GM18858 (cell line): ENCODE data around the gene ZDHHC14.

Source experiments
- ATAC-seq: cut with Tn5 transposase; IDR thresholded peaks from one replicate; pipeline ENCODE4 v1.9.1; 2021; ENCODE audit not compliant: unreplicated experiment

The ZDHHC14 gene

DNA sequence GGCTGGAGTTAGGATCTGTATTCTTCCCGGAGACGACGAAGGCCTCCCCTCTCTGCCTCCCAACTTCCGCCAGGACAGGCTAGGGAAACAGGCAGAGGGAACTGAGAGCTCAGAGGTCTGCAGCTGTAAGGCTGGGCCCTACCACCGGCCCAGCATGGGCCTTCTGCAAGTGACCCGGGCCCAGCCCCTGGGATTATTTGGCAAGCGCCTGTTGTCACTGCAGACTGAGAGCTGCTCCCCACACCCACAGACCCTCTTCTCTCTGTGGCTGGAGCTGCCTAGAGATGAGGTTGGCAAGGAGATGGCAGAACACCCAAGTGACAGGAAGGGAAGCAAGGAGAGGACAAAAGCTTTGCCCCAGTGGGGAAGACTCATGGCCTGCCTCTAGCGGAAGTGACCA lies 212.6 kb downstream of the ZDHHC14 start:
- no peak for ATAC-seq

DNA sequence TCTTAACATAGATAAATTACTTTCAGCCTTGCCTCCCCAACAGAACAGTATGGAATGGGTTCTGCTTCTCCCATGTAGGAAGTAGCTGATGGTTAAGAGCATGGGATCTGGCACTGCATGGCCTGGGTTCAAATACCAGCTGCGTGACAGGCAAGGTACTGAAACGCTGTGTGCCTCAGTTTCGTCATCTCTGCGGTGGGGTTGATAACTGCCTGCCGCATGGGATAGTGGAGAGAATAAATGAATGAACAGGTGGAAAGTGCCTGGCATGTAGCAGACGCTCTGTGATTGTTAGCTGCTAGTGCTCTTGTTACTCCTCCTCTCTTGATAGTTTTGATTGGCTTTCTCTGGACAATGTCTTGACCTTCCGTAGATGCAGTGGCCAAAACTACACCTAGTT lies 213.3 kb downstream of the ZDHHC14 start:
- no peak for ATAC-seq

DNA sequence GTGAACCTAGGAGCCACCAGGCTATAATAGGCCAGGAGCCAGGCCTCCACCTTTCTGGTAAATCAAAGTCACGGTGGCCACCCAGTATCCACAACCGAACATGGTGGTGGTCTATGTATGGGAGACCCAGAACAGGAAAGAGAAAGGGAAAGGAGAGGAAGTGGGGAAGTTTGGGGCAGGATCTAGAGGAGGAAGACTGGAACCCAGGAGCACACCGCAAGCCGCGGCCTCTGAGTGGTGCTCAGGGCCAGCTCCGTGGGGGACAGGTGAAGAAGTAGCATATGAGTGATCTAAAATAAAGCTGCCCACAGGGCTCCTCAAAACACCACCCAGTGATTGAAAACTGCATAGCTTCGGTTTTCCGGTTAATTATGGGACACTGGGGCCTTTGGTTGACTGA lies 214.8 kb downstream of the ZDHHC14 start:
- no peak for ATAC-seq

DNA sequence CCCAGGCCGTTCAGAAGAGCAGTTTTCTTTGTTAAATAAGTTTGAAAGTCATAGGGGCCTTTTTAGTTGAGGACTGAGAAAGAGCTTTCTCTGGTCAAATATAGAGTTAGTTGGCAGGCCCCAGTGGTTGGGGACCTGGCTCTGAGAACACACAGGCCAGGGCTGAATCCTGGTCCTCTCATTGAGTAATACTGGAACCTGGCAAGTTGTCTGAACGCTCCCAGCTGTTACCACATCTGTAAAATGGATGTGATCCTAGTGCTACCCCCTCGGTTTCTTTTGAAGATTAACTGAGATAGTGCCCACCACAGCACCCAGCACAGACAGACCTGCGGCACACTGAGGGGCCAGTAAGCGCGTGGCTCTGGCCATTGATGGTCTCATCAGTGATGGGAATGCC lies 215.5 kb downstream of the ZDHHC14 start:
- no peak for ATAC-seq

DNA sequence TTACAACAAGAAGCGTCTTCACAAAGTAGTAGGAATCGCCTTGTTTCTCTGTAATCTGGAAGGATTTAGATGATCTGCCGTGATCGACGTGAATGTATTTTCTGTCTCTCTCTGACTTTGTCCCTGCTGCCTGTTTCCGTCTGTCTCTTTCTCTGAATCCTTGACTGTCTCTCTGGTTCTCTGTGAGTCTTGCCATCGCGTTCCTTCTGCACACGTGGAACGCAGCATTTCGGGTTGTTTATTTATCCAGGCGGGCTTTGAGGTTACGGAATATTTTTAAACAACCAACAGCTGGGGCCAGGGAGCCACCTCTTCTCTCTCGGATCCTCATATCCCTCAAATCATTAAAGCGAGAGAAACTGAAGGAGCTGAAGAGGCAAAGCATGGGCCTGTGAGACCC lies 215.9 kb downstream of the ZDHHC14 start:
- no peak for ATAC-seq

DNA sequence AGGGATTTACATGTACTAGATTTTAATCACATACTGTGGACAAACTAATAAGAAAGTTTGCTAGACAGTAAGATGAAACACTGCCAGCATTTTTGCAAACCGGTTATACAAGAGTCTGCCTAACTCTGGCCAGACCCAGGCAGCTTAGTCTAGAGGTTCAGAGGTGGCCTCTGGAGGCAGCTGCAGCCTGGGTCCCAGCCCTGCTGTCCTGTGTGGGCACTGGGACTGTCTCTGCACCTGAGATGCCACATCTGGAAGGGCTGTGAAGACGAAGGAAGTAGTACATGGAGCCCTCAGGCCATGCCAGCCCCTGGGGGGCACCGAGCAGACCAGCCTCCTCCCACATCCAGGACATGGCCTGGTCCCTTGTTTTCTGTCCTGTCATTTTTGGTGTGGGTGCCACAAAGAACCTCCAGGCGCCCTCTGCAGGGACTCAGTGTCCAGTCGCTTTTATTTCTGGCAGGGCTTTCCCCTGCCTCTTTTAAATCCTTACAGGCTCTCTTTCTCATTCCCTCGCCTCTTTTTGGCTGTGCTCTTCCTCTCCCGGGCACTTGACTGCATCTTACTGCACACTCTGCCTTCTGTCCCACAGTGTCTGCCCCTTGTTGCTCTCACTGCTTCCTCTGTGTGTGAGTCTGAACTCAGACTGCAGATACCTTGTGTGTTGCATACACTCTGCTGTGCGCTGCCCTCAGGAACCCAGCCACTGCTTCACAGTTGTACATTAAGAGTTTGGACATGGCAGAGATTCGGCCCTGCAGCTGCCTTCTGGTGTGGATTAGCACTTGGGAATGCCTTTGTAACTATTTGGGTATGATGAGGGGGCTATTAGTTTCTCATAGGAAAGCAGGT lies 216.7 kb downstream of the ZDHHC14 start:
- no peak for ATAC-seq

DNA sequence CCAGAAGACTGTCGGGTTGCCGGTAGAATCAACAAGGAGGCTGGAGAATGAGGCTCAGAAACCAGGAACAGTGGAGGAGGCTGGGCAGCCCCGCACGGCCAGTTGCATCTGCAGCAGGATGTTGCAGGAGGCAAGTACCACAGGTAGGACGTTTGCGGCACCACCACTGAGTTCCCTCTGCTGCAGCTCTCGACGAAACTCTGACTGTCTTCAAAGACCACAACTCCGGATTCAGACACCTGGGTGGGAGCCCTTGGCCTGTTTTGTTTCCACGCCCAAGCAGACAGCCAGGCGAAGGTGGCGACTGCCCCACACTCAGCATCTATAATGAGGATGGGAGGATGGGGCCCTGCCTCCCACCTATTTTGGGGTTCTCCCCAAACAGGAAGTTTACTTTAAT lies 218.2 kb downstream of the ZDHHC14 start:
- no peak for ATAC-seq

DNA sequence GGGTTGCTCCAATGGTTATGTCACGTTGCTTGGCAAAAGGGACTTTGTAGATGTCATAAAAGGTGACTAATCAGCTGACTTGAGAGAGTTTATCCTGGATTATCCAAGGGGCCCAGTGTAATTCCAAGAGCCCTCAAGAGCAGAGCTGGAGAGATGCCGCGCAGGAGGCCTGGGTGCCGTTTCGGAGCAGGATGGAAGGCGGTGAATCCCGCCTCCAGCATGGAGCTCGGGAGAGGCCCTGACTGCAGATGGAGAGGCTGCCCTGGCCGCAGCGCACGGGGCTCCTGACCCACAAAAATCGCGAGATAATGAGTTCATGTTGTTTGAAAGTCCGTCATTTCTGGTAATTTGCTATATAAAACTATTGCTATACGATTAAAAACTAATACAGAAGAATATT lies 219.8 kb downstream of the ZDHHC14 start:
- ATAC-seq, result no peak

DNA sequence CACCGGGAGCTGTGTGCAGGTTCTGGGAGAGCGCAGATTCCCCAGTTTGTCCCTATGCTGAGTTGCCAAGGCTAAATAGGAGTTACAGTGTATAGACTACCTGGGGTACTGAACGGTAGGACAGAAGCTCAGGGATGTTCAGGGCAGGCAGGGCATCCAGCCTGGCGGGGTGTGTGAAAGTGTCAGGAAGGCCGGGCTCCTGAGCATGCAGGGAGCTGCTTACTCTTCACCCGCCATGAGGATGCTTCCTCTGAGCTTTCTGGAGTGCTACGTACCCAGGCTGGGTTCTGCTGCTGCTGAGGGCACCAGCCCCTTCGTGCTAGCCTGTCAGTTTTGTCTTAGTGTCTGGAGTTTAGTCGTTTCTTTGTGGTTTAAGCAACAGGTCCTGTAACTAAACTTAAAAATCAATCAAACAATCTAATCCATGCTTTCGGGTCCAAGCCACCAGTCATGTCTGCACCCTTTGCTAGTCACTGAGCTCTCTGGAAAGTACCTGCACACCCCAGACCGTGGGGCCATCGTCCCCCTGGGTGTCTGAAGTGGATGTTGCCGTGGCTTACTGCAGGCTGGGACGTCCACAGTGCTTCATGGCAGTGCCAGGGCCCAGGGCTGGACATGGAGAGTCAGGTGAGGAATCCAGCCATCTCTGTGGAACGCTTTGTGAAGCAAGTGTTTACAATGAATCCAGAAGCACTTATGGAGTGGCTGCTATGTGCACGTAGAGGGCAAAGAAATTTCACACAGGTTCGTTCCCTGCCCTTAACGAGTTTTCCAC lies 221.7 kb downstream of the ZDHHC14 start:
- ATAC-seq, result no peak

DNA sequence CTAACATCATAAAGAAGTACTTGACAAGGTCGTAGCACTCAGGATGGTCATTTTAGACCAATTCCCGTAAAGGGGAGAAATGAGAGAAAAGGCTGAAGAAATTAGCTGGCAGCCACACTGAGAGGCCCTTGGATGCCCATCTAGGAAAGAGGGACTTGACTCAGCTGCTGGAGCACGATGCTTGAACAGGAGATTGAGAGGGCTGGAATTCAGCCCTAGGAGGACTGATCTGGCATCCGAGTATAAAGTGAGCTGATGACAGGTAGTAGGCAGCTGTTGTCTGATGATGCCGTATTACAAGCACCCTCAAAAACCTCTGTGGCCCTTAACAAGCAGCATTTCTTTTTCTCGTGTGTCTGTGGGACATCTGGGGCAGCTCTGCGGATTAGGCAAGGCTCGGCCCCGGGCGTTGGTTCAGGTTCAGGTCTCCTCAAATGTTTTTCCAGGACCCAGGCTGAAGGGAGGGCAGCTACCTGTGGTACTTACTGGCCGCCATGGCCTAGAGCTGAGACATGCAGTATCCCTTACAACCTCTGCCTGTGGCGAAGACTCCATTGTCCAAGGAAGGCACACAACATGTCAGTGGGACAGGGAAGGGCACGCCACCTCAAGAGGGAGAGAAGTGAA lies 222.4 kb downstream of the ZDHHC14 start:
- no peak for ATAC-seq

DNA sequence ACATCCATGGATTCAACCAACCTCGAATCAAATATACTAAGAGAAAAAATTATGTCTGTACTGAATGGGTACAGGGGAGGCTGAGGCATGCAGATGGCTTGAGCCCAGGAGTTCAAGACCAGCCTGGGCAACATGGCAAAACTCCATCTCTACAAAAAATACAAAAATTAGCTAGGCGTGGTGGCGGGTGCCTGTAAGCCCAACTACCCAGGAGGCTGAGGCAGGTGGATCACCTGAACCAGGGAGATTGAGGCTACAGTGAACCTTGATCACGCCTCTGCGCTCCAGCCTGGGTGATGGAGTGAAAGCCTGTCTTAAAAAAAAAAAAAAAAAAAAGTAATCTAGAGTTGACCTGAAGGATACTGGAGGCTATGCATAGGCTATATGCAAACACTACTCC lies 223.0 kb downstream of the ZDHHC14 start:
- no peak for ATAC-seq

DNA sequence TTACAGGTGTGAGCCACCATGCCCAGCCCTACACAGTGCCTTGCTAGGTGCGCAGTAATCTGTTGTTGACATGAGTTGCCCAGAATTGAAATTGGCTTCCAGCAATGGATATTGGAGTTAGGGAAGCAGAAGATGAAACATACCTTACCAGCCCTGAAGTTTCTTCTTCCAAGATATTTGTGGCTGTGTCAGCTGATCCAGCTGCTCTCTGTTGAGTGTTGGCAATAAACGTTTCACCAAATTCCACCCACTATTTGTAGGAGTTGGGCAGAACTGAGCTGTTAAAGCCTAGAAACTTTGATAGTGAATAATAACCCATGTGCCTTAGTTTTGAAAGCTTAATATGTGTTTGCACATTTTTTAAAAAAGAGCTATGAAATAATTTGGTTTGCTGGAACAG lies 223.8 kb downstream of the ZDHHC14 start:
- no peak for ATAC-seq

DNA sequence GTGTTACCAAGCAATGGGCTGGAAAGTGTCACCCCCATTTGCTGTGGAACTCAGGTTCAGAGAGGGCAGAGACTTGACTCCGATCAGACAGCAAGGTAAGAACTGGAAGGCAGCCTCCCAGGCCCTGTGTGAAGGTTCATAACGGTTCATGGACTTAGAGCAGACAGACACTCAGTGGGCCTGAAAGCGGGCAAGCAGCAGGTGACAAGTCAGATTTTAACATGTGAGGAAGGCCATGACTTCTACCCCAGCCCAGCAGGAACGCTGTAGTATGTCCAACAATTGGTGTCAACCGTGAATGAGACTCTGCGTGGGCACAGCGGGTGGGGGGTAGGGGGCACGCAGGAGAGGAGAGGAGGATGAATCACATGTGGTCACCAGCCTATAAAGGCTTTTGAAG lies 224.5 kb downstream of the ZDHHC14 start:
- ATAC-seq, result no peak

DNA sequence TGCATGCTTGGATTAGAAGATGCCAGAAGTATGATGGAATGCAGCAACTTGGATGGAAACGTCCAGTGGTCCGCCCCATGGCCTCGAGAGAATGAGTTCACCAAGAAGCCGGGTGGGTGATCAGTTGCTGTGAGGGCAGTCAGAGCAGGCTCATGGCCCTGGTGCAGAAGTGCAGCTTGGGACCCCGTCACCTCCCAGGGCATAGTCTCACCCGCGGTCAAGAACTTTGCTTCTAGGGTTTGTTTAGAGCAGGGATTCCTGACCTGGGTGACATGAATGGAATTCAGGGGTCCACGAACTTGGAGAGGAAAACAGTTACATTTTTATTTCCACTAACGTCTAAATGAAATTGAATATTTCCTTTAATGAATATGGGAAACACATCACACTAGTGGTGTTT lies 225.5 kb downstream of the ZDHHC14 start:
- no peak for ATAC-seq

DNA sequence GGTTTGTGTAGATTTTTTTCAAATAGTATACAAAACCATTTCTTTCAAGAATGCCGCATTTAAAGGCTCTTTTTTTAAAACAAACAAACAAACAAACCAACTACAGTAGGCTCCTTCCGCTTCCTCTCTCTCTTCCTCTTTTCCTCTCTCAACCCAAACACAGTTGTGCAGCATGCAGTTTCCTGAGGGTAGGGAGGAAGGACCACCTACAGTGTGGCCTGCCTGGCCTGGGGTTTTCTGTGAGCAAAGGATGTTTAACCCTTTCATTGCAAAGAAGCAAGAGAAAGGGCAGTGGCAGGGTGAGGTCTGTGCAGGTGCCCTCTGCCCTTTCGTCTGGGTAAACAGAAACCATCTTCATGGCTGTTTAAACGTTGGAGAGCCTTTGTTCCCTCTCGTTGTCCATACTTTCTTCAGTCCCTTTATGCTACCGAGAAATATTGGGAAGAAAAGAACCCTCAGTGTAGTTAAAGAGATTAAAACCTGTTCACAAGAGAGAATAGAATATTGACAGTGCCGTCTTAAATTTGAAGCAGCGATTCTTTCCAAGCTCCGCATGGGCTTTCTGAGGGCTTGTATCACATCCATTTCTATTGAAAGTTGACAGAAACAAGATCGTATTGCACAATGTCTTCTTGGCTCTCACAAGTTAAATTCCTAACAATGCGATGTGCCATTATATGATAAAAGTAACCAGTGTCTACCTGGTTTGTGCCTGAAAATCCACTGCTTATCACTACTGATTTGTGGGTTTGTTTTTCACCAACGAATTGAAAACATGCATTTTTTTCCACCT lies 226.5 kb downstream of the ZDHHC14 start:
- no peak for ATAC-seq

DNA sequence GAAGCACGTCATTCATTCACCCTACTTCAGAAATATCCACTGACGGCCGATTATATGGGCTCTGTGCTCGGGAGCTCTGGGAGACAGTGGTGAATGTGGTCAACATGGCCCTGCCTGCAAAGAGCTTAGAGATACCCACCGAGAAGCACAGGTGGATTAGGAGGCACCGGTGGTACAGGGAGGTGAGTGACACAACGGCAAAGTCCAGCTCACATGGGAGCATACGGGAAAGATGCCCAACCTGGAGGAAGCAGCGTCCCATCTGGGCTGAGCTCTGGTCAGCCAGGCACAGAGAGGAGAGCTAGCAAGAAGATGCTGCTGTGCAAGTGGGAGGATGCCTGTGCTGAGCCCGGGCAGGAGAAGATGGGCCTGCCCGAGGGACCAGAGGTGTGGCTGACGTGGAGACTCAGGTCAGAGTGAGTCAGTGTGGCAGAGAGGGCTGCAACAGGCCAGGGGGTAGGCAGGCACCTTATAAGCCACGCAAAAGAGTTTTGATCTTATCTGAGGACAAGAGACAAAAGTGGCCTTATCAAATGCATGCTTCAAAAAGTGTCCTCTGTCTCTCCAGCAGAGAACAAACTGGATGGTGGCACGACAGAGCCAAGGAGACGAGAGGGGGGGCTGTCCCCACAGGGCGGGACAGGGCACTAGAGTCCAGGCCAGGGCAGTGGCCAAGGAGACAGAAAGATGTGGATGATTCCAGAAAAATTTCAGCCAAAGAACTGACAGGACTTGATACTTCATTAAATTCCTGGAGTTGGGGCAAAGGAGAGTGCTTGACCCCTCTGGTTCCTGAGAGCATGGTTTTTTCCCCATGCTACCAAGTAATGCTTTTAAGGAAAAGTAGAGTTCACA lies 227.5 kb downstream of the ZDHHC14 start:
- ATAC-seq, result no peak

DNA sequence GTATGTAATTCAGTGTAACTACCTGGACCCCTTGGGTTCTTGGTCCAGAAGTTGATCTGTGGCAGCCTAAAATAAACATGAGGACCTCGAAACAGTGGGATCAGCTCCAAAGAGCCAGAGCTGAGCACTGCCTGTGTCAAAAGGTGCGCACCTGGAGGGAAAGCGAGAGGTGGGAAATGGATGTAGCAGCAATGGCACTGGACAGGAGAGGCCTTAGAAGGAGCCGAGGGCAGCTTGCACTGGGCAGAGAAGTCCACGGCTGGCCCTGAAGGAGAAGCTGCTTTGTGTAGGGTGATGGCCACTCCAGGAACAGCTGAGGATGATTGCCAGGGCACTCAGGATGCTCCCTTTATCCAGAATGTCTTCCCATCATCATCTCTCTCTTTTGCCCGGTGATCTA lies 228.1 kb downstream of the ZDHHC14 start:
- no peak for ATAC-seq

DNA sequence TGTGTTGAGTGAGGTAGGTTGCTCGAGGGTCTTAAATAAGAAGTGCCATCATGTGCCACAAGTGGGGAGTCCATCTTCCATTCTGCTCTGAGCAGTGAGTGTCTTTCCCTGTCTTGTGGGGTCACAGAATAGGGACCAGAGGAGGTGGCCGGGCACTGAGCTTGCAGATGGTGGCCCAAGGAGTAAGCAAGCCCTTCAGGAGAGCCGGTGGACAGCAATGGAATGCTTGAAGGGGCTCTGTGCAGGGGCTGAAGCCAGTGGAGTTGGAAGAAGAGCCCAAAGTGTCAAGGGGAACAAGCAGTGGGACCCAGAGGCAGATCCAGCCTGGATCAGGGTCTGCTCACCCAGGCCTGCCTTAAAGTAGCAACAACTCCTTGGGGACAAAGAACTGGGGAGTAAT lies 228.6 kb downstream of the ZDHHC14 start:
- ATAC-seq, result no peak

DNA sequence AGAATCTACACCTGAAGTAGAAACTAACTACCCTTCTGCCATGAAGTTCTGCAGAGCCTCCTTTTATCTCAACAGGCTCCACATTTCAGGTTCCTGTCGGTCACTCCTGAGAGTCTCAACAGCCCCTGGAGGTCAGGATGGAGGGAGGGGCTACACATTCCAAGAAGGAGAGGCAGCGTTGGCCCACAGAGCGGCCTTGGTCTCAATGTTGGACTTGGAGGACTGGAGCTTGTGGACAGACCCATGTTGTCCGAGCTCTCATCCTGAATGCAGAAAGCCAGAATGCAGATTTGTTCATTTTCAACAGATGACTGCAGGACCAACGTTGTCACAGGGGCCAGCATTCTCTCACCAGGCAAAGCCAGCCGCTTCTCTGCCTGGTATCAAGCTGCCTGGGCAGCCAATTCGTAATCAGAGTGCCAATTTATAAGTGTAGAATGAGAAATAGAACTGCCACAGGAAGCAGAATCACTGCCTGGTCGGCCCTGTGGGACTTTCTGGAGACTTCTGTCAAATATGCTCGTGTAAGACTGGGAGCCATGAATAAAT lies 229.5 kb downstream of the ZDHHC14 start:
- ATAC-seq, result no peak

DNA sequence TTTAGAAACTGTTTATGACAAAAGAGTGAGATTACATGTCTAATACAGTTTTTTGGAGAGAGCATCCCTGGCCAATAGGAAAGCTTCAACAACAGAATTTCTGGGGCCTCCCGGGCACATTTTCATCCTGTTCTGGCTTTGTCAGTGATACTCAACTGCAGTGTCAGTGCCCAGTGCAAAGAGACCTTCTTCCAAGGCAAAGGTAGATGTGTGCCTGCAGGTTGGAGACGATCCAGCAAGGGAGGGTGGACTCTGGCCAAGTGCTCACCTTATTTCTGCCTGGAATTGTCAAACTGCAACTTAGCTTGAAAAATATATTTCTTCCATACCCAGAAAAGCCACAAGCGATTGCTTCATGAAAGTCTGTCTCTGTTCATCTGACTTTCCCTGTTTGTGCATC lies 230.4 kb downstream of the ZDHHC14 start:
- ATAC-seq, result no peak
